Mesenchymal stem cell (in vitro differentiated cells and primary cell): ENCODE results near the gene TTBK1.

Source experiments
- DNase-seq: peaks from one replicate; pipeline ENCODE4 v3.0.0-alpha.2; 2013
- H2AFZ ChIP-seq: one replicate; pipeline ENCODE4 v1.6.1; 2013; ENCODE audit warnings: low read depth, mild to moderate bottlenecking, control low read depth, inconsistent platforms, low read length, moderate library complexity
- H2AK5ac ChIP-seq: 2 replicates; pipeline ENCODE4 v1.6.1; 2013; ENCODE audit warnings: low read length, moderate library complexity, mild to moderate bottlenecking, inconsistent platforms; ENCODE audit not compliant: severe bottlenecking
- H2BK120ac ChIP-seq: one replicate; pipeline ENCODE4 v1.6.1; 2013; ENCODE audit warnings: low read depth, mild to moderate bottlenecking, inconsistent platforms, low read length, moderate library complexity
- H2BK12ac ChIP-seq, 2 experiments: one replicate each; pipeline ENCODE4 v1.6.1; 2013; ENCODE audit warnings: inconsistent platforms in 2 of 2, low read length in 2 of 2, mild to moderate bottlenecking in 2 of 2, moderate library complexity in 2 of 2, control low read depth in 1 of 2
- H2BK15ac ChIP-seq: one replicate; pipeline ENCODE4 v1.6.1; 2013; ENCODE audit warnings: mild to moderate bottlenecking, low read depth, inconsistent platforms; ENCODE audit not compliant: poor library complexity, severe bottlenecking
- H2BK5ac ChIP-seq: 2 replicates; pipeline ENCODE4 v1.6.1; 2013; ENCODE audit warnings: low read depth, mild to moderate bottlenecking, low read length, control low read depth, inconsistent platforms; ENCODE audit not compliant: poor library complexity, severe bottlenecking
- H3K14ac ChIP-seq, 2 experiments: one replicate each; pipeline ENCODE4 v1.6.1; 2013; ENCODE audit warnings: inconsistent platforms in 2 of 2, low read length in 2 of 2, control low read depth in 1 of 2, mild to moderate bottlenecking in 1 of 2, moderate library complexity in 1 of 2
- H3K18ac ChIP-seq, 2 experiments: one replicate each; pipeline ENCODE4 v1.6.1; 2013; ENCODE audit warnings: inconsistent platforms in 2 of 2, low read length in 2 of 2, control low read depth in 1 of 2, low read depth in 1 of 2, mild to moderate bottlenecking in 1 of 2
- H3K23ac ChIP-seq, 2 experiments: one replicate each; pipeline ENCODE4 v1.6.1; 2013; ENCODE audit warnings: inconsistent platforms in 2 of 2, low read length in 2 of 2, mild to moderate bottlenecking in 2 of 2, moderate library complexity in 2 of 2, control low read depth in 1 of 2
- H3K27ac ChIP-seq: 2 replicates; pipeline ENCODE4 v1.5.1; 2013; ENCODE audit warnings: mild to moderate bottlenecking, moderate library complexity, low read length, control low read depth, inconsistent platforms; ENCODE audit not compliant: poor library complexity, severe bottlenecking
- H3K27me3 ChIP-seq, 2 experiments: 2 replicates each; pipeline versions ENCODE4 v1.6.1 to v1.7.0; 2013; ENCODE audit warnings: low read length in 2 of 2, mild to moderate bottlenecking in 2 of 2, moderate library complexity in 2 of 2, control low read depth in 1 of 2, inconsistent platforms in 1 of 2; ENCODE audit not compliant: control insufficient read depth in 1 of 2, insufficient read depth in 1 of 2
- H3K36me3 ChIP-seq, 2 experiments: 2 replicates each; pipeline versions ENCODE4 v1.6.1 to v1.7.0; 2013; ENCODE audit warnings: low read length in 2 of 2, control low read depth in 1 of 2, inconsistent platforms in 1 of 2, low read depth in 1 of 2, mild to moderate bottlenecking in 1 of 2; ENCODE audit not compliant: insufficient read depth in 2 of 2, control insufficient read depth in 1 of 2
- H3K4ac ChIP-seq, 2 experiments: one replicate each; pipeline ENCODE4 v1.6.1; 2013; ENCODE audit warnings: inconsistent platforms in 2 of 2, low read length in 2 of 2, mild to moderate bottlenecking in 2 of 2, moderate library complexity in 2 of 2, control low read depth in 1 of 2, low read depth in 1 of 2
- H3K4me1 ChIP-seq: 2 replicates; pipeline ENCODE4 v1.6.1; 2013; ENCODE audit warnings: low read depth, low read length, control low read depth; ENCODE audit not compliant: control insufficient read depth, insufficient read depth
- H3K4me2 ChIP-seq: 2 replicates; pipeline ENCODE4 v1.6.1; 2013; ENCODE audit warnings: low read length, mild to moderate bottlenecking, inconsistent platforms; ENCODE audit not compliant: poor library complexity, severe bottlenecking
- H3K4me3 ChIP-seq, 2 experiments: 2 replicates each; pipeline versions ENCODE4 v1.5.1 to v1.7.0; 2013; ENCODE audit warnings: low read length in 2 of 2, mild to moderate bottlenecking in 2 of 2, control low read depth in 1 of 2, low read depth in 1 of 2; ENCODE audit not compliant: insufficient read depth in 1 of 2
- H3K79me1 ChIP-seq: replicated peaks from 2 replicates; pipeline ENCODE4 v1.6.1; 2013; ENCODE audit warnings: mild to moderate bottlenecking, control low read depth, low read length, inconsistent platforms; ENCODE audit not compliant: poor library complexity, severe bottlenecking
- H3K9ac ChIP-seq: 2 replicates; pipeline ENCODE4 v1.7.0; 2013; ENCODE audit warnings: mild to moderate bottlenecking, low read length, moderate library complexity
- H3K9me3 ChIP-seq: 2 replicates; pipeline ENCODE4 v1.7.0; 2013; ENCODE audit warnings: mild to moderate bottlenecking, low read length; ENCODE audit not compliant: control insufficient read depth
- H4K8ac ChIP-seq: one replicate; pipeline ENCODE4 v1.6.1; 2013; ENCODE audit warnings: inconsistent platforms, mild to moderate bottlenecking, low read length, moderate library complexity
- H4K91ac ChIP-seq: one replicate; pipeline ENCODE4 v1.6.1; 2013; ENCODE audit warnings: mild to moderate bottlenecking, low read length, inconsistent platforms
- WGBS: methylation state at CpG from one replicate; pipeline ENCODE4 v1.1.7; 2013; ENCODE audit warnings: mixed read lengths; 5-methylcytosine and 5-hydroxymethylcytosine counted together

Gene TTBK1

GRCh38 chr6:43290339-43290904, 47.1 kb downstream of the TTBK1 start:
- no peak overlapping the region for H2AK5ac ChIP-seq
- peaks cover under 1% of the 10 kb centered on the region for H3K4me1 ChIP-seq
- H3K4me2 ChIP-seq, result no peak overlapping the region
- WGBS, result 88% methylated on average over 3 of the region's 3 CpGs
- H3K4ac ChIP-seq, result no peak overlapping the region
- no peak overlapping the region for H4K8ac ChIP-seq
- H3K79me1 ChIP-seq, result no peaks in the 10 kb centered on the region
- H4K91ac ChIP-seq, result no peak overlapping the region
- no peak overlapping the region for H3K4me3 ChIP-seq
- no peaks in the 10 kb centered on the region for H3K9me3 ChIP-seq
- H3K14ac ChIP-seq, result no peak overlapping the region
- peaks cover 18 to 34% of the 10 kb centered on the region in 2 experiments for H3K27me3 ChIP-seq
- H2BK5ac ChIP-seq, result no peak overlapping the region
- no peak overlapping the region for H2AFZ ChIP-seq
- no peaks in the 10 kb centered on the region for H3K36me3 ChIP-seq
- no peak for DNase-seq
- no peak overlapping the region for H3K23ac ChIP-seq
- no peak overlapping the region for H2BK15ac ChIP-seq
- no peak overlapping the region for H3K9ac ChIP-seq
- no peak overlapping the region for H2BK12ac ChIP-seq
- H2BK120ac ChIP-seq, result no peak overlapping the region
- no peak overlapping the region for H3K18ac ChIP-seq
- H3K27ac ChIP-seq, result no peak overlapping the region

GRCh38 chr6:43290905-43291355, 47.6 kb downstream of the TTBK1 start:
- H2AK5ac ChIP-seq, result no peak overlapping the region
- H3K4me1 ChIP-seq, result no peaks in the 10 kb centered on the region
- no peaks in the 10 kb centered on the region for H3K79me1 ChIP-seq
- no peak overlapping the region for H2BK12ac ChIP-seq
- H3K18ac ChIP-seq, result no peak overlapping the region
- no peak overlapping the region for H2BK120ac ChIP-seq
- H3K4me3 ChIP-seq, result no peak overlapping the region
- no peak overlapping the region for H3K9ac ChIP-seq
- no peak overlapping the region for H2AFZ ChIP-seq
- H3K27ac ChIP-seq, result no peak overlapping the region
- no peak overlapping the region for H3K14ac ChIP-seq
- H3K9me3 ChIP-seq, result no peaks in the 10 kb centered on the region
- H4K8ac ChIP-seq, result no peak overlapping the region
- 78% methylated on average over 6 of the region's 6 CpGs for WGBS
- H2BK5ac ChIP-seq, result no peak overlapping the region
- no peak overlapping the region for H2BK15ac ChIP-seq
- H3K27me3 ChIP-seq, result peaks cover 13 to 29% of the 10 kb centered on the region in 2 experiments
- H3K36me3 ChIP-seq, result no peaks in the 10 kb centered on the region
- no peak for DNase-seq
- H3K4ac ChIP-seq, result no peak overlapping the region
- H3K23ac ChIP-seq, result no peak overlapping the region
- H4K91ac ChIP-seq, result no peak overlapping the region
- no peak overlapping the region for H3K4me2 ChIP-seq

- no peaks in the 10 kb centered on the region for H3K79me1 ChIP-seq
- WGBS, result no CpG with 5 or more reads among the region's 2 CpGs
- no peak overlapping the region for H3K4me2 ChIP-seq
- H3K27ac ChIP-seq, result no peak overlapping the region
- H2BK12ac ChIP-seq, result no peak overlapping the region
- no peak overlapping the region for H3K14ac ChIP-seq
- no peaks in the 10 kb centered on the region for H3K36me3 ChIP-seq
- H2AK5ac ChIP-seq, result no peak overlapping the region
- peaks cover 13 to 25% of the 10 kb centered on the region in 2 experiments for H3K27me3 ChIP-seq
- H3K9me3 ChIP-seq, result no peaks in the 10 kb centered on the region
- no peak overlapping the region for H3K18ac ChIP-seq
- H2BK15ac ChIP-seq, result no peak overlapping the region
- H3K23ac ChIP-seq, result no peak overlapping the region
- no peak overlapping the region for H4K91ac ChIP-seq
- H3K9ac ChIP-seq, result no peak overlapping the region
- no peak overlapping the region for H4K8ac ChIP-seq
- H2BK120ac ChIP-seq, result no peak overlapping the region
- DNase-seq, result no peak
- no peak overlapping the region for H2AFZ ChIP-seq
- H3K4me3 ChIP-seq, result no peak overlapping the region
- no peaks in the 10 kb centered on the region for H3K4me1 ChIP-seq
- H3K4ac ChIP-seq, result no peak overlapping the region
- H2BK5ac ChIP-seq, result no peak overlapping the region
These were observed 48.4 kb downstream of the TTBK1 start for GRCh38 chr6:43291708-43292107.

- no peak overlapping the region for H2AK5ac ChIP-seq
- H3K27ac ChIP-seq, result no peak overlapping the region
- no peak overlapping the region for H3K9ac ChIP-seq
- no peak overlapping the region for H2BK12ac ChIP-seq
- H2AFZ ChIP-seq, result no peak overlapping the region
- H3K9me3 ChIP-seq, result no peaks in the 10 kb centered on the region
- no peaks in the 10 kb centered on the region for H3K36me3 ChIP-seq
- H3K18ac ChIP-seq, result no peak overlapping the region
- H2BK15ac ChIP-seq, result no peak overlapping the region
- H3K14ac ChIP-seq, result no peak overlapping the region
- no peaks in the 10 kb centered on the region for H3K79me1 ChIP-seq
- H3K27me3 ChIP-seq, result peaks cover 13 to 24% of the 10 kb centered on the region in 2 experiments
- DNase-seq, result no peak
- WGBS, result 97% methylated on average over 4 of the region's 6 CpGs
- H2BK120ac ChIP-seq, result no peak overlapping the region
- no peaks in the 10 kb centered on the region for H3K4me1 ChIP-seq
- H4K8ac ChIP-seq, result no peak overlapping the region
- H3K23ac ChIP-seq, result no peak overlapping the region
- no peak overlapping the region for H2BK5ac ChIP-seq
- H3K4me2 ChIP-seq, result no peak overlapping the region
- H3K4ac ChIP-seq, result no peak overlapping the region
- no peak overlapping the region for H3K4me3 ChIP-seq
- no peak overlapping the region for H4K91ac ChIP-seq
These were observed 49.1 kb downstream of the TTBK1 start for GRCh38 chr6:43292341-43292740.
